NB4 (cell line): Measurements from ENCODE around the gene C5orf46.
A peak's percentile ranks its signal among the peaks of the same experiment; 100 is the strongest.
"Not testable (repeated sequence)": the region's sequence is repeated elsewhere in the genome, so short reads cannot be mapped to it uniquely, and the experiment has no call there.

Source experiments
- DNase-seq: peaks from one replicate; pipeline ENCODE4 v3.0.0; 2010; ENCODE audit warnings: low read depth
- H3K4me3 ChIP-seq: one replicate; pipeline ENCODE4 v1.5.1; 2011; ENCODE audit warnings: mild to moderate bottlenecking, low read depth, low read length, moderate library complexity
- MYC ChIP-seq: IDR thresholded peaks from 2 replicates; pipeline ENCODE4 v1.6.1; 2011; ENCODE audit warnings: low read depth, low read length
- POLR2A ChIP-seq: IDR thresholded peaks from 2 replicates; pipeline ENCODE4 v1.6.1; 2011; ENCODE audit warnings: mild to moderate bottlenecking; ENCODE audit not compliant: insufficient read length; ENCODE audit errors: extremely low read depth
- TF ChIP-seq, protein P1 (sequence below): IDR thresholded peaks from 2 replicates; pipeline ENCODE4 v1.6.1; 2011; ENCODE audit warnings: low read depth, low read length
- TF ChIP-seq, protein P2 (sequence below): IDR thresholded peaks from one replicate; pipeline ENCODE4 v1.5.1; 2012; ENCODE audit warnings: low read depth, low read length

C5orf46 gene

DNA sequence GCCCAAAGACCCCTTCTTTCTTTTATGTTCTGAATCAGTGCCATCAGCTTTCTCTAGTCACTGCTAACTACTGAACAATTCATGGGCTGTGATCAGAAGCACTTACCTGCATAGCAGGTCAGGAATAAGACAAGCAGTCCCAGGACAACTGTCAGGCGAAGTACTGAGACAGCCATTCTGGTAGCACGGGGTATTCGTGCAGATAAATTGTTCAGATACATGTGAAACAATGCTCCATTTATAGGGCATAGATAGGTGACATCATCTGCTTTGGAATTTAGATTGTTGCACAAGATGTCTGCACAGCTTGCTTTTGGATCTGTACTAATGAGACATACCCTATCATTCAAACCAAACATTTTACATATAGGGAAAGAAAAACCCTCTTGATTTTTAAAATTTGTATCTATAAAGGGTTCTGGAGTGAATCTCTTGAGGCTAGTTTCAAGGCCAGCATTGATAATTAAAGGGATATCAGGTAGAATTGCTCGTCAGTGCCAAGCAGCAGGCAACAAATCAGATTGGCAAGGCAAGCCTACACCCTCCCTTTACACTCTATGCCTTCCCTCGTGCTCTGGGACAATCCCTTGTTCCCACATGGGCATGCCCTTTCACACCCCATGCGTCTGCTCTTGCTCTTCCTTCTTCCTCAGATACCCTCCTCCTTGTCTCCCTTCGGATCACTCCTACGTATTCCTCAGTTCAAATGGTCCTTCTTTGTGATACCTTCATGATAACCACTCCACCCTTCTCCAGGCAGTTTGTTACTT is at the start of gene C5orf46:
Gene C5orf46, minus strand, starts transcription at position 213 of the 770 bp plus-strand sequence. Its CDS starts 37 bp downstream, at position 176.
- DNase-seq = no peak
- H3K4me3 ChIP-seq = no peak within 1 kb of the TSS
- TF ChIP-seq POLR2A (no peak), MYC (no peak)
- TF ChIP-seq, protein P1, sequence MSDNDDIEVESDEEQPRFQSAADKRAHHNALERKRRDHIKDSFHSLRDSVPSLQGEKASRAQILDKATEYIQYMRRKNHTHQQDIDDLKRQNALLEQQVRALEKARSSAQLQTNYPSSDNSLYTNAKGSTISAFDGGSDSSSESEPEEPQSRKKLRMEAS = no peak

- no peak for TF ChIP-seq MYC
- TF ChIP-seq, protein P2, sequence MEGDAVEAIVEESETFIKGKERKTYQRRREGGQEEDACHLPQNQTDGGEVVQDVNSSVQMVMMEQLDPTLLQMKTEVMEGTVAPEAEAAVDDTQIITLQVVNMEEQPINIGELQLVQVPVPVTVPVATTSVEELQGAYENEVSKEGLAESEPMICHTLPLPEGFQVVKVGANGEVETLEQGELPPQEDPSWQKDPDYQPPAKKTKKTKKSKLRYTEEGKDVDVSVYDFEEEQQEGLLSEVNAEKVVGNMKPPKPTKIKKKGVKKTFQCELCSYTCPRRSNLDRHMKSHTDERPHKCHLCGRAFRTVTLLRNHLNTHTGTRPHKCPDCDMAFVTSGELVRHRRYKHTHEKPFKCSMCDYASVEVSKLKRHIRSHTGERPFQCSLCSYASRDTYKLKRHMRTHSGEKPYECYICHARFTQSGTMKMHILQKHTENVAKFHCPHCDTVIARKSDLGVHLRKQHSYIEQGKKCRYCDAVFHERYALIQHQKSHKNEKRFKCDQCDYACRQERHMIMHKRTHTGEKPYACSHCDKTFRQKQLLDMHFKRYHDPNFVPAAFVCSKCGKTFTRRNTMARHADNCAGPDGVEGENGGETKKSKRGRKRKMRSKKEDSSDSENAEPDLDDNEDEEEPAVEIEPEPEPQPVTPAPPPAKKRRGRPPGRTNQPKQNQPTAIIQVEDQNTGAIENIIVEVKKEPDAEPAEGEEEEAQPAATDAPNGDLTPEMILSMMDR = no peak
- TF ChIP-seq, protein P1 = no peak
- H3K4me3 ChIP-seq = no peak overlapping the region
- no peak for DNase-seq
Measured at GRCh38 chr5:147954971-147955370, 48.6 kb upstream of the C5orf46 start.

DNA sequence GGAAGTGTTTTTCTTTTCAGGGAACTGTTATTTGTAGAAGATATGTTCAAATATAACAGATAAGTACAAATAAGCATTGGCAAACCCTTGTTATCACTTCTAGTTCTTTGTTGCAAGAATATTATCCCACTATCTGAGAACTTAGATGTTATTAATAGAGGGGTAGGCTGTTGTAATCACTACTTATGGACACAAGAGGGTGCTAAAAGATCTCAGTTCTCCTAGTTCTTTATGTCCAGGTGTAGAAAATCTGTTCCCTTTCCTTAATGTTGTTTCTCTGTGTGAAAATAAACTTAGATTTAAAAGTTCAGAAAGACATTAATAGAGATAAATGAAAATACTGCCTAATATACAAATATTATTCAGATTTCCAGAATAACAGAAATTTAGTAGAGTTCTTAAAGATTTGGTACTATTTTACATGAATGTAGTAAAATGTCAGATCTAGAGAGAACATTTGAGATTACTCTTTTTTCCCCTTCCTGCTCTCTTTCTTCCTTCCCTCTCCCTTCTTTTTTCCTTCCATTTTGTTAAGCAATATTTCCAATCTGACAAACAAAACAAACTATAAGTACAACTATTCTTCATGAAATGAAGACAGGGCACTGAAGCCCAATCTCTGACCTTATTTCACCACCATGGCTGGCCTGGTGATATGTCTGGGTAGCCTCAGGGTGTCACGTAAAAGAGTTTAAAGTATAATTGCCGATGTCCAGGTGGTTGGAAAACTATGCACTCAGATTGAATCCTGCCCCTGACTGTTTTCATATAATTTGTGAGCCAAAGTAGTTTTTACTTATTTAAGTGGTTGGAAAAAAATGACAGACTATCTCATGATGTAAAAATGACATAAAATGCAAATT is 43.6 kb upstream of the C5orf46 start:
- TF ChIP-seq, protein P2 = peak; percentile 31
- TF ChIP-seq, protein P1 = no peak
- no peak overlapping the region for H3K4me3 ChIP-seq
- DNase-seq = peak; percentile 43

DNA sequence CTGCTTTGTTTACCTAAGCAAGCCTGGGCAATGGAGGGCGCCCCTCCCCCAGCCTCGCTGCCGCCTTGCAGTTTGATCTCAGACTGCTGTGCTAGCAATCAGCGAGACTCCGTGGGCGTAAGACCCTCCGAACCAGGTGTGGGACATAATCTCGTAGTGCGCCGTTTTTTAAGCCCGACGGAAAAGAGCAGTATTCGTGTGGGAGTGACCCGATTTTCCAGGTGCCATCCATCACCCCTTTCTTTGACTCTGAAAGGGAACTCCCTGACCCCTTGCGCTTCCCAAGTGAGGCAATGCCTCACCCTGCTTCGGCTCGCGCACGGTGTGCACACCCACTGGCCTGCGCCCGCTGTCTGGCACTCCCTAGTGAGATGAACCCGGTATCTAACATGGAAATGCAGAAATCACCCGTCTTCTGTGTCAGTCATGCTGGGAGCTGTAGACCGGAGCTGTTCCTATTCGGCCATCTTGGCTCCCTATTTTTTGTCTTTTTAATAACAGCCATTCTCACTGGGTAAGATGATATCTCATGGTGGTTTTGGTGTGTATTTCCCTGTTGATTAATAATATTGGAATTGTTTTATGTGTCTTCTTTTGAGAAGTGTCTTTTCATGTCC is 40.4 kb upstream of the C5orf46 start:
- not testable (repeated sequence) for H3K4me3 ChIP-seq, DNase-seq

DNA sequence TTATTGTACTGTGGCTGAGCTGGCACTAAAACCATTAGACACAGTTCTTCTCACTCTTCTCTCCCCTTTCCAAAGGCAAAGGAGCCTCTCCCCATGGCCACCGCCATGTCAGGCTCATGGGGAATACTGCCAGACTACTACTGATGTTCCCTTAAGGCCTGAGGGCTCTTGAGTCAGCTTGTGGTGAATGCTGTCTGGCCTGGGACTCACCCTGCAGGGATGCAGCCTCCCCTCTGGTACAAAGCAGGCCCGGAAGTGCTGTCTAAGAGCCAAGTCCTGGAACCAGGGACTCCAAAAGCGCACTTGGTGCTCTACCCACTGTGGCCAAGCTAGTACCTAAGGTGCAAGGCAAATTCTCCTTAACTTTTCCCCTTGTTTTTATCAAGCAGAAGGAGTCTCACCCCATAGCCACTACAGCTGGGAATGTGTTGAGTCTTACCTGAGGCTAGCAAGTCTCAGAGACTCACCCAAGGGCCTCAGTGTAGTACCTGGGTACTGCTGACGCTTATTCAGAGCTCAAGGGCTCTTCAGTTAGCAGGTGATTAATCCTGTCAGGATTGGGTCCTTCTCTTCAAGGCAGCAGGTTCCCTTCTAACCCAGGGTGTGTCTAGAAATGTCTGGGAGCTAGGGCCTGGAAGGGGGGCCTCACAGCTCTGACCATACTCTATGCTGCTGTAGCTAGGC is 33.2 kb upstream of the C5orf46 start:
- no peak overlapping the region for H3K4me3 ChIP-seq
- no peak for DNase-seq
- TF ChIP-seq, protein P2 = no peak
- TF ChIP-seq MYC = no peak
- TF ChIP-seq, protein P1 = no peak
- no peak for TF ChIP-seq POLR2A

GRCh38 chr5:147935032-147935431 is 28.7 kb upstream of the C5orf46 start:
- peak; percentile 63 for DNase-seq
- TF ChIP-seq, protein P2 = peak; percentile 14
- TF ChIP-seq MYC = no peak
- no peak for TF ChIP-seq POLR2A
- TF ChIP-seq, protein P1 = no peak
- H3K4me3 ChIP-seq = no peak overlapping the region
